Panc1 (cell line): ENCODE data around the gene VARS2. TPM values are rescaled to one million over a fixed set of nuclear protein-coding genes. Genes with fewer than 3 reads are reported as not detected.
A peak's percentile ranks its signal among the peaks of the same experiment; 100 is the strongest.

Experiments
- ATAC-seq: fragments of 200-7000 bp; cut with Tn5 transposase; 2 replicates; pipeline ENCODE4 v1.9.1; 2020; ENCODE audit warnings: mild to moderate bottlenecking, moderate library complexity
- BruUV-seq: library from RNA; stranded (reverse); fragments of 400-500 nt; replicated peaks from 2 replicates; lab custom pipeline; 2021; lab: Mats Ljungman, UMichigan
- CTCF ChIA-PET: fragments of 300-600 bp; sonication (Branson Sonifier 250); formaldehyde crosslinking; loops from one replicate; lab custom pipeline; 2022; ENCODE audit warnings: antibody characterized with exemption; lab: Charles Lee
- POLR2A ChIA-PET: fragments of 300-600 bp; sonication (Branson Sonifier 250); formaldehyde crosslinking; loops from one replicate; lab custom pipeline; 2022; ENCODE audit warnings: antibody characterized with exemption; lab: Charles Lee
- DNase-seq: peaks from one replicate; pipeline ENCODE4 v3.0.0-alpha.2; 2010; ENCODE audit warnings: low read depth, low spot score
- H3K27ac ChIP-seq: 2 replicates; pipeline ENCODE4 v1.5.1; 2011; ENCODE audit warnings: mild to moderate bottlenecking, low read length, inconsistent platforms
- H3K27me3 ChIP-seq: fragments of 200-500 bp; sonication (Bioruptor generic); 2 replicates; pipeline ENCODE4 v1.6.0; 2014; ENCODE audit warnings: low read length, inconsistent platforms; ENCODE audit not compliant: control insufficient read depth, insufficient read depth
- H3K36me3 ChIP-seq: fragments of 200-500 bp; sonication (Bioruptor generic); 2 replicates; pipeline ENCODE4 v1.5.1; 2014; ENCODE audit warnings: inconsistent platforms, mild to moderate bottlenecking, low read length, moderate library complexity; ENCODE audit not compliant: control insufficient read depth, insufficient read depth
- H3K4me1 ChIP-seq: 2 replicates; pipeline ENCODE4 v1.5.1; 2011; ENCODE audit warnings: inconsistent platforms, mild to moderate bottlenecking, low read length, moderate library complexity; ENCODE audit not compliant: control insufficient read depth, insufficient read depth
- H3K4me3 ChIP-seq, 2 experiments: 2 replicates each; pipeline ENCODE4 v1.5.1; 2011 to 2012; ENCODE audit warnings: low read depth in 2 of 2, low read length in 2 of 2, mild to moderate bottlenecking in 2 of 2, inconsistent platforms in 1 of 2, moderate library complexity in 1 of 2
- H3K9me3 ChIP-seq: fragments of 200-500 bp; sonication (Bioruptor generic); 2 replicates; pipeline ENCODE4 v1.5.1; 2014; ENCODE audit warnings: low read depth, mild to moderate bottlenecking, inconsistent platforms, low read length, moderate library complexity; ENCODE audit not compliant: control insufficient read depth, insufficient read depth
- POLR2AphosphoS5 ChIP-seq: IDR thresholded peaks from 2 replicates; pipeline ENCODE4 v1.6.1; 2012; ENCODE audit warnings: mild to moderate bottlenecking, low read depth, low read length, moderate library complexity
- SIN3A ChIP-seq: IDR thresholded peaks from 2 replicates; pipeline ENCODE4 v1.6.1; 2012; ENCODE audit warnings: low read depth, mild to moderate bottlenecking, low read length, moderate library complexity, borderline replicate concordance; ENCODE audit not compliant: insufficient read depth
- TCF7L2 ChIP-seq: IDR thresholded peaks from 2 replicates; pipeline ENCODE4 v1.6.1; 2011; ENCODE audit warnings: mild to moderate bottlenecking, low read depth, low read length, inconsistent platforms
- in situ Hi-C: cut with HindIII; loops from 2 replicates; pipeline ENCODE4 v1.10.0; 2016; ENCODE audit warnings: low sequenced_read_pairs, low pct_unique_long_range_greater_than_20kb
- intact Hi-C: fragments of 100-400 bp; cut with micrococcal nuclease; formaldehyde crosslinking; loops from one replicate; pipeline ENCODE4 v1.10.0; 2022; ENCODE audit not compliant: unreplicated experiment
- total RNA-seq: library from RNA; stranded (reverse); gene quantifications from one replicate; pipeline ENCODE4 v1.2.1, GENCODE V29; 2021; ENCODE audit not compliant: unreplicated experiment
- TF ChIP-seq, protein P1 (sequence below), 2 experiments: IDR thresholded peaks; 2 replicates each; pipeline ENCODE4 v1.6.1; 2011 to 2012; ENCODE audit warnings: low read depth in 2 of 2, control low read depth in 1 of 2, low read length in 1 of 2, mild to moderate bottlenecking in 1 of 2, moderate library complexity in 1 of 2; ENCODE audit not compliant: insufficient read depth in 1 of 2
- TF ChIP-seq, protein P2 (sequence below): fragments of 450-650 bp; IDR thresholded peaks from 2 replicates; pipeline ENCODE4 v1.5.1; 2017; ENCODE audit warnings: mild to moderate bottlenecking

VARS2 gene
- total RNA-seq, 1 experiment from 2014 or later = 42.7 TPM

DNA sequence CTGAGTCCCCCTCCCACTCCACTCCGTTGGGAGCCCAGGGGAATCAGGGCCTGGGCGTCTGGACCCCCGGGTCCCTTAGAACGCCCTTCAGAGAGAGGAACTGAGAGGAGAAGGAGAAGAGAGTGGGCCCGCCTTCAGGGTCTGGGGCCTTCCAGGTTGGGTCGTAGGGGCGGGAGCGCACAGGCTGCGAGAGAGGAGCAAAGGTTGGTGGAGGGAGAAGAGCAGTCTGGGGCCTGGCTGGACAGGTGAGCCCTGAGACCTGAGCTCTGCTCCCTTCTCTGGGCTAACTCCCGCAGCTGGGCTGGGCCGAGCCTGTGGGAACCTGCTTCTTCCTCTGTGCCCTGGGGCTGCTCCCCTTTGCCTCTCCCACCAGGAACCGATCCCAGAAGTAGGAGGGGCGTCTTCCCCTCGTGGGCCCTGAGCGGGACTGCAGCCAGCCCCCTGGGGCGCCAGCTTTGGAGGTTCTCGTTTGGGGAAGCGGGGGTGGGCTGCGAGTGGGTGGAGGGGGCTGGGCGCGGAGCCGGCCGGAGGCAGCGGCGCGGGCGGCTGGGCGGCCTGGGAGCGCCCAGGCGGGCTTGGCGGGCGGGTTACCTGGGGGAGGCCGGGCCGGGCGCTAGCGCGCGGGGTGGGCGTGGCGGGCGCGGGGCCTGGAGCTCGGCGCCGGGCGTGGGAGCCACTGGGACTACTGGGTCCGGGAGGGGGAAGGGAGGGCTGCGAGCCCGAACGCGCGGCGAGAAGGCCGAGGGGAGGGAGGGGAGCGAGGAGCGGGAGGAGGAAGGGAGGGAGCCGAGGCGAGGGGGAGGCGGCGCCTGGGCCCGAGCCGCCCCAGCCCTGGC lies 30.1 kb upstream of the VARS2 start, which contains the start of gene DDR1:
Gene DDR1 (plus strand): TSS at position 835 of the 836 bp plus-strand sequence. CDS start 4,211 bp downstream, outside the sequence.
- ATAC-seq = peak; percentile 64
- DNase-seq = no peak
- POLR2A ChIA-PET = no interaction called here
- CTCF ChIA-PET = interaction anchor here (0.6 to 1.3 kb wide), 2 partner anchors 139 to 265 kb away, joined by 3 to 7 read pairs; partner anchors contain the start of gene IER3
- peaks cover 46% of the 10 kb centered on the region for H3K4me1 ChIP-seq
- H3K4me3 ChIP-seq = peak within 1 kb of the TSS; percentile 62 to 86
- in situ Hi-C loops (no loop called here), intact Hi-C loops (no loop called here)
- no peaks in the 10 kb centered on the region for H3K27me3 ChIP-seq
- TF ChIP-seq SIN3A (no peak), TCF7L2 (no peak), POLR2AphosphoS5 (no peak)
- TF ChIP-seq, protein P1, sequence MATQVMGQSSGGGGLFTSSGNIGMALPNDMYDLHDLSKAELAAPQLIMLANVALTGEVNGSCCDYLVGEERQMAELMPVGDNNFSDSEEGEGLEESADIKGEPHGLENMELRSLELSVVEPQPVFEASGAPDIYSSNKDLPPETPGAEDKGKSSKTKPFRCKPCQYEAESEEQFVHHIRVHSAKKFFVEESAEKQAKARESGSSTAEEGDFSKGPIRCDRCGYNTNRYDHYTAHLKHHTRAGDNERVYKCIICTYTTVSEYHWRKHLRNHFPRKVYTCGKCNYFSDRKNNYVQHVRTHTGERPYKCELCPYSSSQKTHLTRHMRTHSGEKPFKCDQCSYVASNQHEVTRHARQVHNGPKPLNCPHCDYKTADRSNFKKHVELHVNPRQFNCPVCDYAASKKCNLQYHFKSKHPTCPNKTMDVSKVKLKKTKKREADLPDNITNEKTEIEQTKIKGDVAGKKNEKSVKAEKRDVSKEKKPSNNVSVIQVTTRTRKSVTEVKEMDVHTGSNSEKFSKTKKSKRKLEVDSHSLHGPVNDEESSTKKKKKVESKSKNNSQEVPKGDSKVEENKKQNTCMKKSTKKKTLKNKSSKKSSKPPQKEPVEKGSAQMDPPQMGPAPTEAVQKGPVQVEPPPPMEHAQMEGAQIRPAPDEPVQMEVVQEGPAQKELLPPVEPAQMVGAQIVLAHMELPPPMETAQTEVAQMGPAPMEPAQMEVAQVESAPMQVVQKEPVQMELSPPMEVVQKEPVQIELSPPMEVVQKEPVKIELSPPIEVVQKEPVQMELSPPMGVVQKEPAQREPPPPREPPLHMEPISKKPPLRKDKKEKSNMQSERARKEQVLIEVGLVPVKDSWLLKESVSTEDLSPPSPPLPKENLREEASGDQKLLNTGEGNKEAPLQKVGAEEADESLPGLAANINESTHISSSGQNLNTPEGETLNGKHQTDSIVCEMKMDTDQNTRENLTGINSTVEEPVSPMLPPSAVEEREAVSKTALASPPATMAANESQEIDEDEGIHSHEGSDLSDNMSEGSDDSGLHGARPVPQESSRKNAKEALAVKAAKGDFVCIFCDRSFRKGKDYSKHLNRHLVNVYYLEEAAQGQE (IDR thresholded peaks at IDR 0.05; ENCODE audit: insufficient read depth in 1 of 2, low read depth in 2 of 2, low read length in 1 of 2) = no peak
- TF ChIP-seq, protein P2, sequence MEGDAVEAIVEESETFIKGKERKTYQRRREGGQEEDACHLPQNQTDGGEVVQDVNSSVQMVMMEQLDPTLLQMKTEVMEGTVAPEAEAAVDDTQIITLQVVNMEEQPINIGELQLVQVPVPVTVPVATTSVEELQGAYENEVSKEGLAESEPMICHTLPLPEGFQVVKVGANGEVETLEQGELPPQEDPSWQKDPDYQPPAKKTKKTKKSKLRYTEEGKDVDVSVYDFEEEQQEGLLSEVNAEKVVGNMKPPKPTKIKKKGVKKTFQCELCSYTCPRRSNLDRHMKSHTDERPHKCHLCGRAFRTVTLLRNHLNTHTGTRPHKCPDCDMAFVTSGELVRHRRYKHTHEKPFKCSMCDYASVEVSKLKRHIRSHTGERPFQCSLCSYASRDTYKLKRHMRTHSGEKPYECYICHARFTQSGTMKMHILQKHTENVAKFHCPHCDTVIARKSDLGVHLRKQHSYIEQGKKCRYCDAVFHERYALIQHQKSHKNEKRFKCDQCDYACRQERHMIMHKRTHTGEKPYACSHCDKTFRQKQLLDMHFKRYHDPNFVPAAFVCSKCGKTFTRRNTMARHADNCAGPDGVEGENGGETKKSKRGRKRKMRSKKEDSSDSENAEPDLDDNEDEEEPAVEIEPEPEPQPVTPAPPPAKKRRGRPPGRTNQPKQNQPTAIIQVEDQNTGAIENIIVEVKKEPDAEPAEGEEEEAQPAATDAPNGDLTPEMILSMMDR = no peak
- H3K36me3 ChIP-seq = no peaks in the 10 kb centered on the region
- no TSS peak for BruUV-seq
- peak within 1 kb of the TSS; percentile 84 for H3K27ac ChIP-seq
- H3K9me3 ChIP-seq = no peaks in the 10 kb centered on the region

DNA sequence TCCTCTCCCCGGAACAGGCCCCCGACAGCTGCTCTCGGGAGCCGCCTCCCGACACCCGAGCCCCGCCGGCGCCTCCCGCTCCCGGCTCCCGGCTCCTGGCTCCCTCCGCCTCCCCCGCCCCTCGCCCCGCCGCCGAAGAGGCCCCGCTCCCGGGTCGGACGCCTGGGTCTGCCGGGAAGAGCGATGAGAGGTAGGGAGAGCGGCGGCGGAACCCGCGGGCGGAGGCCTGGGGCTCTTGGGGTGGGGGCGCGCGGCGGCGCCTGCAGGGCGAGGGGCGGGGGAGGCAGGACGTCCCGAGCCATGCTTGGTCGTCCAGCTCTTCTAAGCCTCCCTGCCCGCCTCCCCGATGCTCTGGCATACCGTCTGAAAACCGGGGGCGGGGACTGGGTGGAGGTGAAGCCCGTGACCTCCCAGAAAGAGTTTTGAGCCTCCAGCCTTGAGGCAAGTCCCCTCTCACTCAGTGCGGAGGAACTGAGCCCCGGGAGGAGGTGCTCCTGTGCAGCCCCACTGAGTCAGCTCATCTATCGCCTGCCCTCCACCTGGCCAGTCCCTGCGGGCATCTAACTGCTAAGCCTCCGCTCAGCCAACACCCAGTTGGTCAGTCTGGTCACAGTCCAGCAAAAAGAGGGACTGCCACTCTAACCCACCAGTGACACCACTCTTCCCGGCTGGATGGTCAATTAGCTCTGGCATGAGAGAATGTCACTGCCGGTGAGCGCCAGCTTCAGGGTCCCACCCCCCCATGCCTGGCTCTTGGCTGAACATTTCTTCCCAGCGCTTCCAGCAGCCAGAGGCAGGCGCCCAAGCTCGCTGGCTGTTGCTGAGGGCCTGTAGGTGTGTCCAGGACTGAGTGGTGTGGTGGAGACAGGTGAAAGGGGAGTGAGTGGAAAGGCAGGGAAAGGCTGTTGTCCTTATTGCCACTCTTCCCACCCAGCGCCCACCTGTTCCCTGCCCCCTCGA lies 29.2 kb upstream of the VARS2 start:
- CTCF ChIA-PET = interaction anchor here (0.6 to 1.3 kb wide), 2 partner anchors 140 to 264 kb away, joined by 3 to 7 read pairs; partner anchors contain the start of gene IER3
- POLR2A ChIA-PET = no interaction called here
- Histone ChIP-seq H3K4me3 (peak overlapping the region; percentile 62 to 86), H3K27ac (peak overlapping the region; percentile 69), H3K4me1 (peaks cover 46% of the 10 kb centered on the region), H3K9me3 (no peaks in the 10 kb centered on the region), H3K36me3 (no peaks in the 10 kb centered on the region), H3K27me3 (no peaks in the 10 kb centered on the region)
- no peak for DNase-seq
- TF ChIP-seq SIN3A (no peak), POLR2AphosphoS5 (no peak), TCF7L2 (no peak)
- TF ChIP-seq, protein P1 (IDR thresholded peaks at IDR 0.05; ENCODE audit: insufficient read depth in 1 of 2, low read depth in 2 of 2, low read length in 1 of 2) = no peak
- TF ChIP-seq, protein P2 = no peak
- no TSS peak for BruUV-seq
- intact Hi-C loops (no loop called here), in situ Hi-C loops (no loop called here)
- peak; percentile 49 for ATAC-seq
